Measurements from ENCODE around the gene GBP1.
"Not testable (repeated sequence)": the region's sequence is repeated elsewhere in the genome, so short reads cannot be mapped to it uniquely, and the experiment has no call there.

The GBP1 gene

GRCh38 chr1:89065079-89065868 is at the start of gene GBP1:
GBP1 (minus strand) TSS chr1:89065208; CDS start chr1:89063234, 1,974 bp downstream.
- DNase-seq = no peak

DNA sequence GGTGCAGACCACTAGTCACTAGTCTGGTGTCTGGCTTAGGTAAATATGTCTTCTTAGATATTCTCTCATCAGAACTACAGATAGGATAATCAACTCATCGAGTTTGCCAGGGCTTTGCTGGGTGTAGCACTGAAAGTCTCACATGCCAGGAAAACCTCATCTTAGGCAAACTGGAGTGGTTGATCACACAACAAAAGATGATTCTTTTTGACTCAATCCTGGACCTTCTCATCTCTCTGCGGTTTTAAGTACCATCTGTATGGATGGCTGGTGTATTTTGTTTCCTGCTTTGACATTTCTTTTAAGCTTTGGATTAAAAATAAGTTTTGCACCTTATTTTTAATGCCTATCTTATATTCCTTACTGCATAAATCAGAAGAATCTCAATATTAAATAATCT is 49.7 kb upstream of the GBP1 start:
- no peak for DNase-seq

DNA sequence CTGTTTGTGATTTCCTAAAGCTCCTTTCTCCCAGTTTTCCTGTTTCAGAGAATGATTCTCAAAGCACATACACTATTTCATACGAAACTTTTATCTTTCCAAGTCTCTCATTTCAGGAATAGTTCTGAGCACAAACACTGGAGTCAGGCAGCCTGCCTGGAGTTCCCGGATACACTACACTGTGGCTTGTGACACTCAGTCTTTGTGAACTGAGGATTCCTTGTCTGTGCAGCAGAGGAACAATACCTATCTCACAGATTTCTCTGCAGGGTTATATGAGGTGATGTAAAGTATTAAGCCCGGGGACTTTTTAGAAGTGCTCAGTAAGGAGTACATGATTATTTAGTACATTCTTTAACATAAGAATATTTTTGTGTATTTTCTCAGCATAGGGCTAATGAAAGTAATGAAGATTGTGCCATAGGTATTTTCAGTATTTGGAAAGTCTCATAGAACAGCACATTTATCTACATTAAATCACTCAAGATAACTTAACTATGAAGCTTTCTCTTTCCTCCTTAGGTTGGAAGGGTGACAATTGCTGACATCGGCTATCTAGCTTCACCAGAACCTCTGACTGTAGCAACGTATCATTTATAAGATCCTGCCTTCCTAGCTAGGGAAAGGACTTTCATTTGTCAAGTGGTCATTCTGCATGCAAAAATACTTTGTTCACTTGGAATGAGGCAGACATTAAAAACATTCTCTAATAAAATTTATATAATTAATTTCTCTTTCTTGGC is 48.0 kb upstream of the GBP1 start:
- DNase-seq = no peak

- no peak for DNase-seq
These were observed 39.7 kb upstream of the GBP1 start for GRCh38 chr1:89104687-89105086.

DNA sequence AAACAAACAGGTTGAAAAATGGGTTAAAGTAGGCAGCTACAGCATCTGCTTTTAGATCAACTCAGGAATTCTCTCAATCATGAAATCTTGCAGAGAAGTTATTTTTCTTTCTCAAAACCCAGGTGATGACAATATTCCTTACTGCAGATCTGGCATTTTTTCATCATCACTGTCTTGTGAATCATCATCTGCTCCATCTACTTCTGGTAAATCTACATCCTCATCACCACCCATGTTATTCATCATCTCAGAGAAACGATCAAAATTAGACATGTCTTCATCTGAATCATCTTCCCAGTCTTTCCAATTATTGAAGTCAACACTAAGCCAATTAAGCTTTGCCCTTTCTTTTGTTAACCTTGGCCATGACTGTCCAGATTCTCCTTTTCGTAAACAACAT is 39.1 kb upstream of the GBP1 start:
- DNase-seq = no peak

- no peak for DNase-seq
These were observed 37.0 kb upstream of the GBP1 start for GRCh38 chr1:89102021-89102420.

DNA sequence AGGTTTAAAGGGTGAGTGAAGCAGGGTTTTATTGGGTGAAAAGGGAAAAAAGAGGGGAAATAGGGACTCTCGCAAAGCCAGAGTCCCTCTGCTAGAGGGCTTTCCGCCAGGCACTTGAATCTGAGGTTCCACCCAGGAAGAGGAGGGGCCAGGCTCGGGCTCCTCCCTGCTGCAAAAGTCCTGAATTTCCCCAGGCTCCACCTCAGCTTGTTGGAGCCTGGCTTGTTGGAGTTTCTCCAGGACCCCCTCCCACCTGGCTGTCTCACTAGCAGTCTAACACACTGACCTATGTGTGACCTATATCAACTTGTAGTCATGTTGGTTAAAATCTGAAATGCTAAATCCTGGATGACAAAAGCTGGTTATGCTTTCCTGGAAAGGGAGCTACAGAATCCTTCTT is 35.4 kb upstream of the GBP1 start:
- no peak for DNase-seq

DNA sequence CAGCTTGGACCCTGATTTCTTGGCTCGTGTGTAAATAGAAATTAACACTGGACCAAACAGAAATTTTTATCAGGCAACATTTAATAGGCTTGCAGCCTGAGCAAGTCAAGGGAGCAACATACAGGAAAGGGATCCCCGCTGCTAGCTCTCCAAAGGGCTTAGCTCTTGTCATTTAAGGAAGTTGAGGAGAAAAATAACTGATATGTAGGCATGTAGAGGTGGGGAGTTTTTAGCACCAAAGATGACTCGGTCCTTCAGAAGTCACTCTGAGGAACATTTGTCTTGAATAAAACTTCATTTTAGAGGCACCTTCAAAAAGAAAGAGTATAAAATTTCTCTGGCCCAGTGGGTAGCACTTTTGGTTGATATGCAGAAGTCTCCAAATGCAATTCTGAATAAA is 33.8 kb upstream of the GBP1 start:
- no peak for DNase-seq

- DNase-seq = no peak
These were observed 30.7 kb upstream of the GBP1 start for GRCh38 chr1:89095737-89096136.

DNA sequence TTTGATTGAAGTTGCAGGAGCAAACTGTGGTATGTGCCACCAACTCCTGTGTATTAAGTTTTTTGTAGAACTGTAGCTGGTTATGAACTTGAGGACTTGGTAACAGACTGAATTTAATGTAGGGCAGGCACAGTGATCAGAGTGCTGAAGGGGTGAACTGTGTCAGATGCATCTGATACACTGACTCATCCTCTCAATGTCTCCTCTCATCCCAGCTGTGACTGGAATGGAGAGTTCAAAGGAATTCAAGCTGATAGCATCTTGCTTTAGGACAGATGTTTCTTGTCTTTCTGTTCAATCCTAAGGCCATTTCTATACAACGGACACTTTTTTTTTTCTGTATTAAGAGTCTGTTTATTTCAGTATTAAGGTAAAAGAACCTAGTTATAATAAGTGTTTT is 25.0 kb upstream of the GBP1 start:
- no peak for DNase-seq

DNA sequence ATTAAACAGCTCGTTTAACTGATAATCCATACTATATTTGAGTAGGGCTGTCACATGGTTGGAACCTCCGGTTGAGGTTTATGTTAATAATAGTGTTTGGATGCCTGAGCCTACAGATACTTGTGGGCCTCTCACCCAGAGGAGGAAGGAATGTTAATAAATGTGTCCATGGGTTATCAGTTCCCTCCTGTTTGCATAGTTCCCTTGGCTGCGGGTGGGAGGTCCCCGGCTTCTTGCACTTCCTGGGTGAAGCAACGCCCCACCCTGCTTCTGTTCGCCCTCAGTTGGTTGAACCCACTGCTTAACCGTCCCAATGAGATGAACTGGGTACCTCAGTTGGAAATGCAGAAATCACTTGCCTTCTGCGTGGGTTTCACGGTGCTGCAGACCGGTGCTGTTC is 23.6 kb upstream of the GBP1 start:
- no peak for DNase-seq

GRCh38 chr1:89087241-89087640 is 22.2 kb upstream of the GBP1 start:
- no peak for DNase-seq

DNA sequence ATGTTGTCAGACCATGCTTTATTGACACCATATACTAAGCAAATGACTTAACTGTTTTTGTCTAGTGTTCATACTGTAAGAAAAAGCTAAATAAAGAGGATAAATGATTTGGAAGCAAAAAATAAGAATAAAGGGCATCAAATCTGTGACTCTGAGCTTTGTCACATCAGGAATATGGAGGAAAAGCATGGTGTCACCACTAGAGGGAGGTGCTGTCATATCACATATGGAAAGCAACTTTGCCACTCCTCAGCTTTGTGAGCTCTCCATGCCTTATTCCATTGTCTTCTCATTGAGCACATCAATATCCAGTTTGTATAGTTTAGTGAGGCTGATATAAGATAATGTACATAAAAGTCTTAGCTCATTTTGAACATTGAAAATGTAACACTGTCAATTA is 20.8 kb upstream of the GBP1 start:
- peak; percentile 52 for DNase-seq

- no peak for DNase-seq
These were observed 16.0 kb upstream of the GBP1 start for GRCh38 chr1:89081005-89081404.

DNA sequence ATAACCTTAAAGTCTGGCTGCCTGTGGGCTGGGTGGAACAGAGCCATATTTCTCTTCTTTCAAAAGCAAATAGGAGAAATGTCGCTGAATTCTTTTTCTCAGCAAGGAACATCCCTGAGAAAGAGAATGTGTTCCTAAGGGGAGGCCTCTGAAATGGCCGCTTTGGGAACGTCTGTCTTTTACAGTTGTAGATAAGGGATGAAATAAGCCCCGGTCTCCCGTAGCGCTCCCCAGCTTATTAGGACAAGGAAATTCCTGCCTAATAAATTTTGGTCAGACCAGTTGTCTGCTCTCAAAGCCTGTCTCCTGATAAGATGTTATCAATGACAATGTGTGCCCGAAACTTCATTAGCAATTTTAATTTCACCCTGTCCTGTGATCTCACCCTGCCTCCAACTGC is 15.1 kb upstream of the GBP1 start:
- DNase-seq = not testable (repeated sequence)

- DNase-seq = not testable (repeated sequence)
These were observed 7.6 kb upstream of the GBP1 start for GRCh38 chr1:89072466-89073065.

GRCh38 chr1:89070509-89070908 is 5.5 kb upstream of the GBP1 start:
- DNase-seq = no peak

- no peak for DNase-seq
These were observed 4.9 kb upstream of the GBP1 start for GRCh38 chr1:89069951-89070350.

- DNase-seq = no peak
These were observed 3.3 kb upstream of the GBP1 start for GRCh38 chr1:89068291-89068690.

DNA sequence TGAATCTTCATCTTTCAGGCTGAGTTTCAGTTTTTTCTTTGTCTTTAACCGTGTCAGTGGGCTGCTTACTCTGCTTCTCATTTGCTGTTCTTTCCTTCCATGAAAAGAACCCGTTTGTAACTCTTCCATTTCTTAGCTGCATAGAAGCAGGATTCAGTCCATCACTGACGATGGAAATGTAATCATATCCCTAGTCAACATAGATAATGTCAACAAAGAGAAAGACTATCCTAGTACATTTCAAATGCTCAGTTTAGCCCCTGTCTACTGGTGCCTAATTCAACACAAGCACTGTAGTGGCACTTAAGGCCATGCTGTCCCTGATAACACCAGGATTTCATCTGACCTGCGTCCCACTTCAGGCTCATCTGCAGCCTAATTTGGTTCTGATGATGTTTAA is 376 bp downstream of the GBP1 start:
- DNase-seq = no peak

DNA sequence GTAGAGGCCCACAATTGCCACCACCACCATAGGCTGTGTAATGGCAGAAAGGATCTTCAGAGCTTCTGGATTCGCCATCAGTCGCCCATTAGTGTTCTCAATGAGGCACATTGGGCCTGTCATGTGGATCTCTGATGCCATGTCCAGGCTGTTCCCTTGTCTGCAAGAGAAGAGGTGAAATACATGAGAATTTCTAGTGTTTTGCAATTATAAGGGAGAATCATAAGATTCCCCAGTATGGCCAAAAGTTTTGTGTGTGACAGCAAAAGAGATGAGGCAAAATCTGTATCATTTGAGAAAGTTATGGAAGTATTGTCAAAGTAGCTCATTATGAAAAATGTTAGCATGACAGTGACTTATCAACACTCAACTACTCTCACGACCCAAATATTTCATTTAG is 1.9 kb downstream of the GBP1 start:
- no peak for DNase-seq

GRCh38 chr1:89060091-89060490 is 4.9 kb downstream of the GBP1 start:
- no peak for DNase-seq

DNA sequence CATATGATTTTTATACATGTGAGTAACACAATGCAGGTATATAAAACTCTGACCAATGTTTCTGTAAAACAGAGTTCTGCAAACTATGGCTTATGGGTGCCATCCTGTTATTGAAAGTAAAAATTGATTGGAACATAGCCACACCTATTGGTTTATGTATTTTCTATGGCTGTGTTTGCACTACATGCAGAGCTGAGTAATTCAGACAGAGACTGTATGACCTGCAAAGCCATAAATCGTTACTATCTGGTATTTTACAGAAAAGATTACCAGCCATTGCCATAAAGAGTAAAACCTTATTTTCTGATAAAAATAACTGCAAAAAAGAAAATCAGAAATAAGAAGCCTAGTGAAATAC is 13.1 kb downstream of the GBP1 start:
- no peak for DNase-seq

DNA sequence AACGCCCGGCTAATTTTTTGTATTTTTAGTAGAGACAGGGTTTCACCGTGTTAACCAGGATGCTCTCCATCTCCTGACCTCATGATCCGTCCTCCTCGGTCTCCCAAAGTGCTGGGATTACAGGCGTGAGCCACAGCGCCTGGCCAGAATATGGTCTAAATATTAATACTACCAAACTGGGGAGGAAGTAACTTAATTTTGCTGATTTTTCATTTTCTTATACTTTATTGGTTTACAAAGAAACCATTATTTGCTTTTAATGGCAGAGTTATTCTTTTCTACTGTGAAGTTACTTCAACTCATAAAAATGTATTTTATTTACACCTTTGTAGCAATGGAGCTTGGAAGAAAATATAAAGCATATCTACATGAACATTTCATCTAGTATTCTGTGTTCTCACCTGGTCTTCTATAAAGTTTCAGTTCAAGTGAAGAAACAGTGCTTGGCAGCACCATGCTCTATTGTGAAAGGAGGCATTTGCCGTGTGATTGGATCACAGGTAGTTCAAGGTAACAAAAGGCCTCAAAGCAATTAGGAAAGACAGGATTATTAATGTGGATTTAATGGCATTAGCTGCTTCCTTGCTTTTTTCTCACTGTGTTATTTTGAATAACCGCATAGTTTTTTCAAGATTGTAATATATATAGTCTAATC is 13.6 kb downstream of the GBP1 start:
- DNase-seq = no peak
